HCT116 (cell line): ENCODE results near the gene ACR. TPM values are rescaled to one million over a fixed set of nuclear protein-coding genes. Genes with fewer than 3 reads are reported as not detected.

ENCODE experiments used
- ATAC-seq: fragments of 200-7000 bp; cut with Tn5 transposase; 2 replicates; pipeline ENCODE4 v1.9.1; 2020; ENCODE audit warnings: mild to moderate bottlenecking, moderate library complexity
- BruUV-seq: library from RNA; stranded (reverse); fragments of 400-500 nt; replicated peaks from 2 replicates; lab custom pipeline; 2021; lab: Mats Ljungman, UMichigan
- CTCF ChIA-PET: fragments of 300-600 bp; sonication (Branson Sonifier 250); formaldehyde crosslinking; loops from one replicate; lab custom pipeline; 2021; ENCODE audit warnings: antibody characterized with exemption; lab: Charles Lee
- POLR2A ChIA-PET: fragments of 300-600, 350-600 bp; sonication (Branson Sonifier 250); formaldehyde crosslinking; loops from one replicate; lab custom pipeline; 2021; ENCODE audit warnings: antibody characterized with exemption; lab: Charles Lee
- RAD21 ChIA-PET, 2 experiments: fragments of 300-600 bp; sonication (Branson Sonifier 250); formaldehyde crosslinking; loops; one replicate each; lab custom pipeline; 2023; ENCODE audit warnings: low total read pairs in 2 of 2; ENCODE audit not compliant: uncharacterized antibody in 2 of 2, unreplicated experiment in 2 of 2, low non-redundant PET in 1 of 2; lab: Charles Lee
- DNase-seq: peaks from one replicate; pipeline ENCODE4 v3.0.0-alpha.2; 2010; ENCODE audit warnings: low read depth, low spot score
- H2AFZ ChIP-seq: fragments of 200-600 bp; shearing (Covaris generic), sonication (generic); 2 replicates; pipeline ENCODE4 v1.6.1; 2017; ENCODE audit warnings: low read depth, mixed run types, mixed read lengths, antibody characterized with exemption, low read length; ENCODE audit not compliant: poor library complexity, severe bottlenecking
- H3K27ac ChIP-seq: 2 replicates; pipeline ENCODE4 v1.5.1; 2012; ENCODE audit warnings: low read depth, low read length
- H3K27me3 ChIP-seq: fragments of 200-600 bp; sonication (generic); 2 replicates; pipeline ENCODE4 v1.6.1; 2016; ENCODE audit warnings: mixed run types, low read length, mixed read lengths; ENCODE audit not compliant: insufficient read depth
- H3K36me3 ChIP-seq, 2 experiments: fragments of 200-500 bp in 1 of 2; fragments of 200-600 bp in 1 of 2; sonication (Bioruptor generic) in 1 of 2; sonication (generic) in 1 of 2; 2 replicates each; pipeline versions ENCODE4 v1.5.1 to v1.6.1; 2014 to 2016; ENCODE audit warnings: low read length in 2 of 2, inconsistent platforms in 1 of 2, mixed read lengths in 1 of 2, mixed run types in 1 of 2; ENCODE audit not compliant: insufficient read depth in 2 of 2, control insufficient read depth in 1 of 2
- H3K4me1 ChIP-seq, 2 experiments: fragments of 200-600 bp in 1 of 2; sonication (generic) in 1 of 2; 2 replicates each; pipeline versions ENCODE4 v1.5.1 to v1.6.1; 2012 to 2017; ENCODE audit warnings: low read length in 2 of 2, inconsistent platforms in 1 of 2, mild to moderate bottlenecking in 1 of 2, mixed read lengths in 1 of 2, mixed run types in 1 of 2, moderate library complexity in 1 of 2; ENCODE audit not compliant: insufficient read depth in 2 of 2, control insufficient read depth in 1 of 2
- H3K4me2 ChIP-seq: fragments of 200-600 bp; sonication (generic); 2 replicates; pipeline ENCODE4 v1.6.1; 2017; ENCODE audit warnings: mixed run types, low read length, mixed read lengths
- H3K4me3 ChIP-seq, 2 experiments: fragments of 200-600 bp in 1 of 2; sonication (generic) in 1 of 2; replicated peaks in 1 of 2; 2 replicates each; pipeline ENCODE4 v1.5.1; 2011 to 2016; ENCODE audit warnings: low read length in 2 of 2, control low read depth in 1 of 2, low read depth in 1 of 2, mild to moderate bottlenecking in 1 of 2, mixed read lengths in 1 of 2, mixed run types in 1 of 2
- H3K79me2 ChIP-seq: fragments of 200-600 bp; sonication (generic); 2 replicates; pipeline ENCODE4 v1.6.1; 2017; ENCODE audit warnings: mild to moderate bottlenecking, mixed run types, low read length, moderate library complexity, mixed read lengths; ENCODE audit not compliant: insufficient read depth
- H3K9ac ChIP-seq: fragments of 200-600 bp; sonication (generic); 2 replicates; pipeline ENCODE4 v1.6.1; 2016; ENCODE audit warnings: low read length, mixed read lengths
- H3K9me2 ChIP-seq: fragments of 200-600 bp; sonication (generic), shearing (Covaris generic); 2 replicates; pipeline ENCODE4 v1.6.1; 2017; ENCODE audit warnings: mixed run types, mild to moderate bottlenecking, moderate library complexity; ENCODE audit not compliant: insufficient read depth
- H3K9me3 ChIP-seq, 2 experiments: fragments of 200-500 bp in 1 of 2; fragments of 200-600 bp in 1 of 2; sonication (Bioruptor generic) in 1 of 2; sonication (generic) in 1 of 2; 2 replicates each; pipeline ENCODE4 v1.6.1; 2014 to 2017; ENCODE audit warnings: low read length in 2 of 2, mixed read lengths in 2 of 2, inconsistent platforms in 1 of 2, low read depth in 1 of 2, mild to moderate bottlenecking in 1 of 2, mixed run types in 1 of 2, moderate library complexity in 1 of 2; ENCODE audit not compliant: control insufficient read depth in 1 of 2, insufficient read depth in 1 of 2
- H4K20me1 ChIP-seq: fragments of 200-600 bp; sonication (generic), shearing (Covaris generic); 2 replicates; pipeline ENCODE4 v1.6.1; 2017; ENCODE audit warnings: mixed run types, mild to moderate bottlenecking, moderate library complexity; ENCODE audit not compliant: insufficient read depth
- CBX3 ChIP-seq: IDR thresholded peaks from 2 replicates; pipeline ENCODE4 v1.6.1; 2012; ENCODE audit warnings: low read depth
- ELF1 ChIP-seq: IDR thresholded peaks from 2 replicates; pipeline ENCODE4 v1.6.1; 2012; ENCODE audit warnings: low read depth, borderline replicate concordance
- EZH2 ChIP-seq: fragments of 200-600 bp; sonication (generic); IDR thresholded peaks from 2 replicates; pipeline ENCODE4 v1.6.1; 2017; ENCODE audit warnings: antibody characterized with exemption, mixed run types
- EZH2phosphoT487 ChIP-seq: fragments of 200-600 bp; IDR thresholded peaks from 2 replicates; pipeline ENCODE4 v1.6.1; 2018; ENCODE audit warnings: antibody characterized with exemption, borderline replicate concordance
- FOSL1 ChIP-seq: IDR thresholded peaks from 2 replicates; pipeline ENCODE4 v1.6.1; 2012; ENCODE audit warnings: low read depth
- SRF ChIP-seq: IDR thresholded peaks from 2 replicates; pipeline ENCODE4 v1.6.1; 2012; ENCODE audit warnings: low read depth
- ZNF274 ChIP-seq: fragments of 200-500 bp; sonication (Bioruptor generic); IDR thresholded peaks from 2 replicates; pipeline ENCODE4 v1.6.1; 2014; ENCODE audit warnings: mild to moderate bottlenecking, low read depth, low read length, inconsistent platforms
- intact Hi-C: fragments of 100-400 bp; cut with micrococcal nuclease; formaldehyde crosslinking; loops from 2 replicates; pipeline ENCODE4 v1.10.0; 2022
- total RNA-seq: library from RNA; stranded (reverse); gene quantifications from one replicate; pipeline ENCODE4 v1.2.1, GENCODE V29; 2021; ENCODE audit not compliant: unreplicated experiment
- TF ChIP-seq, protein P1 (sequence below): IDR thresholded peaks from 2 replicates; pipeline ENCODE4 v1.6.1; 2012; ENCODE audit warnings: low read depth

Gene ACR
- total RNA-seq, 1 experiment from 2014 or later, result 1.5 TPM

DNA sequence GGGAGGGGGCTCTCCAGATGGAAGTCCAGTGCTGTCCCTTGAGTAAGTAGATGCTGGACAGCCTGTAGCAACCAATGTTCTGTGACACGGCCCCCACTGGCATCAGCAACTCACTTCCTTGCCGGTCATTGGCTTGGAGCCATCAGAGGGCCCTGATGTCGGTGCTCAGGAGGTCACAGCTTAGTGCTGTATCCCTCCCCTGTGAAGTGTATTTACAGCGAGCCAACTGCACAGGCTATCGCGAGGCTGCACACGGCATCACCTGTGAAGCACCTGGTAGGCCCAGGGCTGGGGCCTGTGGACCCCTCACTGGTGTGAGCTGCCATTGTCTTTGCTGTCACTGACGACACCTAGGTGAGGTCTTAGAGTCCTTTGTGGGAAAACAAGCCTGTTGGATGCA, 13.4 kb upstream of the ACR start:
- no peaks in the 10 kb centered on the region for H3K79me2 ChIP-seq
- ChIA-PET RAD21 (no interaction called here), CTCF (no interaction called here), POLR2A (no interaction called here)
- H2AFZ ChIP-seq, result no peak overlapping the region
- no peaks in the 10 kb centered on the region for H3K9me3 ChIP-seq
- ATAC-seq (no peak), DNase-seq (no peak)
- H3K4me1 ChIP-seq, result no peaks in the 10 kb centered on the region
- no peak overlapping the region for H3K4me3 ChIP-seq
- H3K36me3 ChIP-seq, result peaks cover 0 to 7% of the 10 kb centered on the region in 2 experiments; a peak in 3 of 4 replicates
- TF ChIP-seq SRF, result no peak
- no peak for TF ChIP-seq ZNF274
- no peak for TF ChIP-seq FOSL1
- TF ChIP-seq, protein P1, sequence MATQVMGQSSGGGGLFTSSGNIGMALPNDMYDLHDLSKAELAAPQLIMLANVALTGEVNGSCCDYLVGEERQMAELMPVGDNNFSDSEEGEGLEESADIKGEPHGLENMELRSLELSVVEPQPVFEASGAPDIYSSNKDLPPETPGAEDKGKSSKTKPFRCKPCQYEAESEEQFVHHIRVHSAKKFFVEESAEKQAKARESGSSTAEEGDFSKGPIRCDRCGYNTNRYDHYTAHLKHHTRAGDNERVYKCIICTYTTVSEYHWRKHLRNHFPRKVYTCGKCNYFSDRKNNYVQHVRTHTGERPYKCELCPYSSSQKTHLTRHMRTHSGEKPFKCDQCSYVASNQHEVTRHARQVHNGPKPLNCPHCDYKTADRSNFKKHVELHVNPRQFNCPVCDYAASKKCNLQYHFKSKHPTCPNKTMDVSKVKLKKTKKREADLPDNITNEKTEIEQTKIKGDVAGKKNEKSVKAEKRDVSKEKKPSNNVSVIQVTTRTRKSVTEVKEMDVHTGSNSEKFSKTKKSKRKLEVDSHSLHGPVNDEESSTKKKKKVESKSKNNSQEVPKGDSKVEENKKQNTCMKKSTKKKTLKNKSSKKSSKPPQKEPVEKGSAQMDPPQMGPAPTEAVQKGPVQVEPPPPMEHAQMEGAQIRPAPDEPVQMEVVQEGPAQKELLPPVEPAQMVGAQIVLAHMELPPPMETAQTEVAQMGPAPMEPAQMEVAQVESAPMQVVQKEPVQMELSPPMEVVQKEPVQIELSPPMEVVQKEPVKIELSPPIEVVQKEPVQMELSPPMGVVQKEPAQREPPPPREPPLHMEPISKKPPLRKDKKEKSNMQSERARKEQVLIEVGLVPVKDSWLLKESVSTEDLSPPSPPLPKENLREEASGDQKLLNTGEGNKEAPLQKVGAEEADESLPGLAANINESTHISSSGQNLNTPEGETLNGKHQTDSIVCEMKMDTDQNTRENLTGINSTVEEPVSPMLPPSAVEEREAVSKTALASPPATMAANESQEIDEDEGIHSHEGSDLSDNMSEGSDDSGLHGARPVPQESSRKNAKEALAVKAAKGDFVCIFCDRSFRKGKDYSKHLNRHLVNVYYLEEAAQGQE, result no peak
- no peak for TF ChIP-seq CBX3
- no peak for TF ChIP-seq EZH2phosphoT487
- TF ChIP-seq EZH2, result no peak
- no peak for TF ChIP-seq ELF1
- H3K27ac ChIP-seq, result no peak overlapping the region
- H3K9ac ChIP-seq, result no peak overlapping the region
- BruUV-seq, result no TSS peak
- no peaks in the 10 kb centered on the region for H3K27me3 ChIP-seq
- H4K20me1 ChIP-seq, result no peaks in the 10 kb centered on the region
- H3K9me2 ChIP-seq, result no peaks in the 10 kb centered on the region
- intact Hi-C loops, result no loop called here
- H3K4me2 ChIP-seq, result no peak overlapping the region
